OCI-LY1 (cell line): ENCODE measurements around the gene FUOM.
A peak's percentile ranks its signal among the peaks of the same experiment; 100 is the strongest.

Experiments
- H2AFZ ChIP-seq: fragments of 200-600 bp; sonication (generic), shearing (Covaris generic); 2 replicates; pipeline ENCODE4 v1.6.0; 2014; ENCODE audit warnings: antibody characterized with exemption, mild to moderate bottlenecking, low read length
- H3F3A ChIP-seq: fragments of 200-600 bp; sonication (generic), shearing (Covaris generic); 2 replicates; pipeline ENCODE4 v1.6.0; 2014; ENCODE audit warnings: mild to moderate bottlenecking, antibody characterized with exemption, low read length, moderate library complexity; ENCODE audit not compliant: insufficient read depth
- H3K27ac ChIP-seq: fragments of 200-600 bp; sonication (generic); 2 replicates; pipeline ENCODE4 v1.5.1; 2014; ENCODE audit warnings: low read length, mixed run types, mild to moderate bottlenecking, low read depth; ENCODE audit not compliant: poor library complexity, severe bottlenecking
- H3K27me3 ChIP-seq: fragments of 200-600 bp; sonication (generic); 2 replicates; pipeline ENCODE4 v1.6.0; 2014; ENCODE audit warnings: antibody characterized with exemption, mild to moderate bottlenecking, low read length, moderate library complexity; ENCODE audit not compliant: insufficient read depth
- H3K36me3 ChIP-seq: fragments of 200-600 bp; sonication (generic); 2 replicates; pipeline ENCODE4 v1.6.1; 2014; ENCODE audit warnings: mild to moderate bottlenecking, antibody characterized with exemption, low read length, moderate library complexity, mixed read lengths; ENCODE audit not compliant: insufficient read depth
- H3K4me1 ChIP-seq: fragments of 200-600 bp; sonication (generic); 2 replicates; pipeline ENCODE4 v1.5.1; 2014; ENCODE audit warnings: mild to moderate bottlenecking, low read length, moderate library complexity; ENCODE audit not compliant: insufficient read depth, severe bottlenecking
- H3K4me2 ChIP-seq: fragments of 200-600 bp; sonication (generic), shearing (Covaris generic); 2 replicates; pipeline ENCODE4 v1.6.1; 2014; ENCODE audit warnings: low read length
- H3K4me3 ChIP-seq: fragments of 200-600 bp; sonication (generic); 2 replicates; pipeline ENCODE4 v1.5.1; 2014; ENCODE audit warnings: low read length, low read depth, mild to moderate bottlenecking, mixed read lengths; ENCODE audit not compliant: poor library complexity, severe bottlenecking
- H3K79me2 ChIP-seq: fragments of 200-600 bp; shearing (Covaris generic); 2 replicates; pipeline ENCODE4 v1.6.1; 2016; ENCODE audit warnings: mixed run types, low read length, mixed read lengths; ENCODE audit not compliant: insufficient read depth
- H3K9ac ChIP-seq: fragments of 200-600 bp; sonication (generic), shearing (Covaris generic); 2 replicates; pipeline ENCODE4 v1.6.1; 2014; ENCODE audit warnings: mild to moderate bottlenecking, low read length, mixed read lengths
- H3K9me2 ChIP-seq: fragments of 200-600 bp; sonication (generic), shearing (Covaris generic); 2 replicates; pipeline ENCODE4 v1.6.1; 2014; ENCODE audit warnings: low read depth, mild to moderate bottlenecking, low read length, mixed read lengths
- H3K9me3 ChIP-seq: fragments of 200-600 bp; shearing (Covaris generic); 2 replicates; pipeline ENCODE4 v1.6.1; 2014; ENCODE audit warnings: low read length, mixed read lengths
- H4K20me1 ChIP-seq: fragments of 200-600 bp; sonication (generic), shearing (Covaris generic); 2 replicates; pipeline ENCODE4 v1.6.0; 2016; ENCODE audit warnings: mild to moderate bottlenecking, low read length; ENCODE audit not compliant: insufficient read depth
- EZH2 ChIP-seq: fragments of 200-600 bp; sonication (generic), shearing (Covaris generic); IDR thresholded peaks from 2 replicates; pipeline ENCODE4 v1.8.0; 2017; ENCODE audit warnings: borderline replicate concordance, mixed run types, mild to moderate bottlenecking, antibody characterized with exemption, low read length, moderate library complexity, mixed read lengths
- TF ChIP-seq, protein P1 (sequence below): fragments of 200-600 bp; sonication (generic), shearing (Covaris generic); IDR thresholded peaks from 2 replicates; pipeline ENCODE4 v1.5.1; 2017; ENCODE audit warnings: mild to moderate bottlenecking, antibody characterized with exemption, low read length, moderate library complexity, mixed read lengths

Gene FUOM

DNA sequence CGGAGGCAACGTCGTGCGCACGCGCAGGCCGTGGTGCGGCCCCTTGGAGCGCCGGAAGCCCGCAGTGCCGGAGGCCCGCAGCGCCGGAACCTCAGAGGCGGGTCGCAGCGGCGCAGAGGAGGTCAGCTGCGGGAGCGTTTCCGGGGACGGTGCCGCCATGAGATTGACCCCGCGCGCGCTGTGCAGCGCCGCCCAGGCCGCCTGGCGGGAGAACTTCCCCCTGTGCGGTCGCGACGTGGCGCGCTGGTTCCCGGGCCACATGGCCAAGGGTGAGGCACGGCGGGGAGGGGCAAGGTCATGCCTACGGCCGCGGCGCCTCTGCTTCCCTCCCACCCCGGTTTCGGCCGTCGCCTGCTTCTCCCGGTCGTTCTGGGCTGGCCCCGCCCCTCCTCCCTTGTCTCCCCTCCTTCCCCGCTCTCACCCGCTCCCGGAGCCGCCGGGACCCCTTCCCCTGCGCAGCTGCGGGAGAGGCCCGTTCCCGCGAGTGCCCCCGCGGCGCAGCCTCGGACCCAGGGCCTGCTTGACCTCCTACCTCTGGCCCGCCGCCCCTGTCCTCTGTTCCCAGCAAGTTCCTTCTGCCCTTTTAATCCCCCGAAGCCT, 36.3 kb upstream of the FUOM start, which contains the start of gene MTG1:
Gene MTG1, plus strand, starts transcription at position 94 of the 600 bp plus-strand sequence. Its CDS starts 64 bp downstream, at position 158.
- no peaks in the 10 kb centered on the region for H3K9me2 ChIP-seq
- H3K36me3 ChIP-seq: peaks cover 27% of the 10 kb centered on the region
- H3K27ac ChIP-seq: peak within 1 kb of the TSS; percentile 50
- H2AFZ ChIP-seq: no peak within 1 kb of the TSS
- peak within 1 kb of the TSS; percentile 99 for H3K4me3 ChIP-seq
- H3K9me3 ChIP-seq: no peaks in the 10 kb centered on the region
- H3K4me2 ChIP-seq: peak within 1 kb of the TSS; percentile 100
- peaks cover 12% of the 10 kb centered on the region for H3K79me2 ChIP-seq
- no peaks in the 10 kb centered on the region for H3K27me3 ChIP-seq
- TF ChIP-seq, protein P1, sequence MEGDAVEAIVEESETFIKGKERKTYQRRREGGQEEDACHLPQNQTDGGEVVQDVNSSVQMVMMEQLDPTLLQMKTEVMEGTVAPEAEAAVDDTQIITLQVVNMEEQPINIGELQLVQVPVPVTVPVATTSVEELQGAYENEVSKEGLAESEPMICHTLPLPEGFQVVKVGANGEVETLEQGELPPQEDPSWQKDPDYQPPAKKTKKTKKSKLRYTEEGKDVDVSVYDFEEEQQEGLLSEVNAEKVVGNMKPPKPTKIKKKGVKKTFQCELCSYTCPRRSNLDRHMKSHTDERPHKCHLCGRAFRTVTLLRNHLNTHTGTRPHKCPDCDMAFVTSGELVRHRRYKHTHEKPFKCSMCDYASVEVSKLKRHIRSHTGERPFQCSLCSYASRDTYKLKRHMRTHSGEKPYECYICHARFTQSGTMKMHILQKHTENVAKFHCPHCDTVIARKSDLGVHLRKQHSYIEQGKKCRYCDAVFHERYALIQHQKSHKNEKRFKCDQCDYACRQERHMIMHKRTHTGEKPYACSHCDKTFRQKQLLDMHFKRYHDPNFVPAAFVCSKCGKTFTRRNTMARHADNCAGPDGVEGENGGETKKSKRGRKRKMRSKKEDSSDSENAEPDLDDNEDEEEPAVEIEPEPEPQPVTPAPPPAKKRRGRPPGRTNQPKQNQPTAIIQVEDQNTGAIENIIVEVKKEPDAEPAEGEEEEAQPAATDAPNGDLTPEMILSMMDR: no peak
- H3K9ac ChIP-seq: peak within 1 kb of the TSS; percentile 100
- no peaks in the 10 kb centered on the region for H3F3A ChIP-seq
- peaks cover 44% of the 10 kb centered on the region for H3K4me1 ChIP-seq
- no peaks in the 10 kb centered on the region for H4K20me1 ChIP-seq

- H3K27me3 ChIP-seq: no peaks in the 10 kb centered on the region
- no peaks in the 10 kb centered on the region for H3K9me3 ChIP-seq
- no peak for TF ChIP-seq EZH2
- TF ChIP-seq, protein P1: no peak
- H3K4me2 ChIP-seq: peak overlapping the region; percentile 61
- no peak overlapping the region for H2AFZ ChIP-seq
- H4K20me1 ChIP-seq: no peaks in the 10 kb centered on the region
- no peaks in the 10 kb centered on the region for H3K9me2 ChIP-seq
- H3K9ac ChIP-seq: peak overlapping the region; percentile 44
- peaks cover 12% of the 10 kb centered on the region for H3K79me2 ChIP-seq
- peaks cover 21% of the 10 kb centered on the region for H3K36me3 ChIP-seq
- H3K4me3 ChIP-seq: peak overlapping the region; percentile 99
- peak overlapping the region; percentile 3 for H3K27ac ChIP-seq
- H3F3A ChIP-seq: no peaks in the 10 kb centered on the region
- H3K4me1 ChIP-seq: peaks cover 48% of the 10 kb centered on the region
Observed at GRCh38 chr10:133393401-133394063, 35.7 kb upstream of the FUOM start.

GRCh38 chr10:133391761-133392518, 34.1 kb upstream of the FUOM start:
- H3K27ac ChIP-seq: no peak overlapping the region
- H3K27me3 ChIP-seq: no peaks in the 10 kb centered on the region
- H3F3A ChIP-seq: no peaks in the 10 kb centered on the region
- no peaks in the 10 kb centered on the region for H3K9me3 ChIP-seq
- peaks cover 11% of the 10 kb centered on the region for H3K36me3 ChIP-seq
- H3K79me2 ChIP-seq: peaks cover 12% of the 10 kb centered on the region
- H3K4me2 ChIP-seq: no peak overlapping the region
- TF ChIP-seq EZH2: no peak
- TF ChIP-seq, protein P1: no peak
- H4K20me1 ChIP-seq: no peaks in the 10 kb centered on the region
- no peak overlapping the region for H2AFZ ChIP-seq
- H3K9me2 ChIP-seq: no peaks in the 10 kb centered on the region
- H3K4me3 ChIP-seq: no peak overlapping the region
- H3K4me1 ChIP-seq: peaks cover 53% of the 10 kb centered on the region
- H3K9ac ChIP-seq: no peak overlapping the region
